ENCODE data around the gene ZBTB20.

The ZBTB20 gene

DNA sequence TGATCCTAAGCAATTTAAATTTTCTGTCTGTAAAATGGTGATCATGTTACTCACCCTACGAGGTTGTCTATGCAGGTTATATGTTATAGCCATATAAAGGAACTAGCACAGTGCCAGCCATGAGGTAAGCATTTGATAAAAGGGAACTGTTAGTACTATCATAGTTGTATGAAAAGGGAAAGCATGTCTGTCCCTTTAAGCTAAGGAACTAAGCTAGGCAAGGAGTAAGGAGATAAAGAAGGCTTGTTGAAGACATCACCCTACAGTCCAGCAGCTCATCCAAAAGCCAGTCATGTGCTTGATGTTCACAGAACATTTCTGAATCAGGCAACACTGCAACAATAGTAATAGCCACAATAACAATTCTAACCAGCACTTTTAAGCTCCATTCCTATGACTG is 243.9 kb downstream of the ZBTB20 start:
- no peak for DNase-seq (ENCODE audit: low read depth)

GRCh38 chr3:114902691-114903101 is 244.4 kb downstream of the ZBTB20 start:
- no peak for DNase-seq (ENCODE audit: low read depth)
- TF ChIP-seq, protein P1, sequence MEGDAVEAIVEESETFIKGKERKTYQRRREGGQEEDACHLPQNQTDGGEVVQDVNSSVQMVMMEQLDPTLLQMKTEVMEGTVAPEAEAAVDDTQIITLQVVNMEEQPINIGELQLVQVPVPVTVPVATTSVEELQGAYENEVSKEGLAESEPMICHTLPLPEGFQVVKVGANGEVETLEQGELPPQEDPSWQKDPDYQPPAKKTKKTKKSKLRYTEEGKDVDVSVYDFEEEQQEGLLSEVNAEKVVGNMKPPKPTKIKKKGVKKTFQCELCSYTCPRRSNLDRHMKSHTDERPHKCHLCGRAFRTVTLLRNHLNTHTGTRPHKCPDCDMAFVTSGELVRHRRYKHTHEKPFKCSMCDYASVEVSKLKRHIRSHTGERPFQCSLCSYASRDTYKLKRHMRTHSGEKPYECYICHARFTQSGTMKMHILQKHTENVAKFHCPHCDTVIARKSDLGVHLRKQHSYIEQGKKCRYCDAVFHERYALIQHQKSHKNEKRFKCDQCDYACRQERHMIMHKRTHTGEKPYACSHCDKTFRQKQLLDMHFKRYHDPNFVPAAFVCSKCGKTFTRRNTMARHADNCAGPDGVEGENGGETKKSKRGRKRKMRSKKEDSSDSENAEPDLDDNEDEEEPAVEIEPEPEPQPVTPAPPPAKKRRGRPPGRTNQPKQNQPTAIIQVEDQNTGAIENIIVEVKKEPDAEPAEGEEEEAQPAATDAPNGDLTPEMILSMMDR (IDR thresholded peaks at IDR 0.05; ENCODE audit: low read depth, low read length, missing control alignments), result no peak
- no peak overlapping the region for H3K4me3 ChIP-seq (ENCODE audit: low read depth, low read length)

More for the DNA sequence above, 243.9 kb downstream of the ZBTB20 start:
- TF ChIP-seq, protein P1 (IDR thresholded peaks at IDR 0.05; ENCODE audit: low read depth, low read length, missing control alignments), result no peak
- H3K4me3 ChIP-seq (ENCODE audit: low read depth, low read length), result no peak overlapping the region

DNA sequence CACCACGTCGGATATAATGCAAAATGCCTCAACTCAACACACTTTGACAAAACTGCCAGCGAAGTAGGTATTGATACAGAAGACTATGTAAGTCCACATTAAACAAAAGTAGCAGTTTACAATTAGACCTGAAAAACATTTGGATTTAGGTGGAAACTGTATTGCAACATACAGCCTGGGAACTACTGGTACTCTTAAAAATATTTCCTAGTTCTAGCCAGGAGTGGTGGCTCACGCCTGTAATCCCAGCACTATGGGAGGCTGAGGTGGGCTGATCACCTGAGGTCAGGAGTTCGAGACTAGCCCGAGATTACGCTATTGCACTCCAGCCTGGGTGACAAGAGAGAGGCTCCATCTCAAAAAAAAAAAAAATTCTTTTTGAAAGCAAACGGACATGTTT is 246.2 kb downstream of the ZBTB20 start:
- DNase-seq (ENCODE audit: low read depth), result no peak
- TF ChIP-seq, protein P1 (IDR thresholded peaks at IDR 0.05; ENCODE audit: low read depth, low read length, missing control alignments), result no peak
- H3K4me3 ChIP-seq (ENCODE audit: low read depth, low read length), result no peak overlapping the region

GRCh38 chr3:114899186-114899931 is 247.7 kb downstream of the ZBTB20 start:
- H3K4me3 ChIP-seq (ENCODE audit: low read depth, low read length), result no peak overlapping the region
- TF ChIP-seq, protein P1 (IDR thresholded peaks at IDR 0.05; ENCODE audit: low read depth, low read length, missing control alignments), result no peak
- DNase-seq (ENCODE audit: low read depth), result no peak

DNA sequence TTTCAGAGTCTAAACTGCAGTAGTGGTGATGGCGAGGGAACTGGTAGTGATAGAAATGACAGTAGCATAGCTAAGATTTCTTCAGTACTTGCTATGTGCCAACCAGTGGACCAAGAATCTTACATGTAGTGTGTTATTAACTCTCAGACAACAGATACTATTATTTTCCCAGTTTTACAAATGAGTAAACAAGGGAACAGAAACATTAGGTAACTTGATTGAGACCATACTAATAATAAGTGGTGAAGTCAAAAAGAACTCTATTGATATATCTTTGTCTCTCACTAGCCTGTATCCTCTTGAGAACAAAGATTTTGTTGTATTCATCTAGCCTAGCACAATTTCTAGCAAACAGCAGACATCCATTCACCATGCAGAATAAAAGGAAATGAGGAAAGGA is 250.1 kb downstream of the ZBTB20 start:
- no peak for DNase-seq (ENCODE audit: low read depth)
- no peak overlapping the region for H3K4me3 ChIP-seq (ENCODE audit: low read depth, low read length)
- TF ChIP-seq, protein P1 (IDR thresholded peaks at IDR 0.05; ENCODE audit: low read depth, low read length, missing control alignments), result no peak

GRCh38 chr3:114893361-114893760 is 253.7 kb downstream of the ZBTB20 start:
- TF ChIP-seq, protein P1 (IDR thresholded peaks at IDR 0.05; ENCODE audit: low read depth, low read length, missing control alignments), result no peak
- DNase-seq (ENCODE audit: low read depth), result no peak
- no peak overlapping the region for H3K4me3 ChIP-seq (ENCODE audit: low read depth, low read length)

GRCh38 chr3:114892880-114893279 is 254.2 kb downstream of the ZBTB20 start:
- TF ChIP-seq, protein P1 (IDR thresholded peaks at IDR 0.05; ENCODE audit: low read depth, low read length, missing control alignments), result no peak
- H3K4me3 ChIP-seq (ENCODE audit: low read depth, low read length), result no peak overlapping the region
- no peak for DNase-seq (ENCODE audit: low read depth)

Data from GM12864 (cell line).